A549 (cell line): Measurements from ENCODE around the gene GULP1. TPM values are rescaled to one million over a fixed set of nuclear protein-coding genes. Genes with fewer than 3 reads are reported as not detected.

ENCODE experiments used
- ATAC-seq, 2 experiments: fragments of 200-7000 bp in 1 of 2; fragments of >200 bp in 1 of 2; cut with Nextera tagmentation in 1 of 2; cut with Tn5 transposase in 1 of 2; 3 replicates each; pipeline versions ENCODE4 v1.8.0 to v1.9.1; 2018 to 2020; ENCODE audit warnings: mild to moderate bottlenecking in 1 of 2, moderate library complexity in 1 of 2
- CTCF ChIA-PET: fragments of 300-600 bp; sonication (Branson Sonifier 250); formaldehyde crosslinking; extraction: SDS; loops from one replicate; lab custom pipeline; 2021; ENCODE audit warnings: antibody characterized with exemption, inconsistent platforms; lab: Yijun Ruan, JAX
- POLR2A ChIA-PET: fragments of 350-600 bp; formaldehyde crosslinking; extraction: SDS; loops from one replicate; lab custom pipeline; 2021; ENCODE audit warnings: antibody characterized with exemption, inconsistent platforms; lab: Yijun Ruan, JAX
- DNase-seq, 2 experiments: peaks; one replicate each; pipeline versions ENCODE4 v3.0.0 to v3.0.0-alpha.2; 2011 to 2016; ENCODE audit warnings: low read depth in 1 of 2, low spot score in 1 of 2
- FAIRE-seq: peaks from 2 replicates; lab custom pipeline; 2011; peaks lifted over from hg19 to GRCh38; lab: Jason Lieb, UNC
- H3K27ac ChIP-seq, 2 experiments: fragments of >200 bp; sonication (Bioruptor Twin); formaldehyde crosslinking; 3 replicates each; pipeline ENCODE4 v1.5.1; 2016 to 2017
- H3K4me1 ChIP-seq: fragments of >200 bp; sonication (Bioruptor Twin); formaldehyde crosslinking; 3 replicates; pipeline ENCODE4 v1.6.1; 2016
- H3K4me2 ChIP-seq: fragments of >200 bp; sonication (Bioruptor Twin); formaldehyde crosslinking; 3 replicates; pipeline ENCODE4 v1.6.1; 2016
- H3K4me3 ChIP-seq: fragments of >200 bp; sonication (Bioruptor Twin); formaldehyde crosslinking; 3 replicates; pipeline ENCODE4 v1.5.1; 2016
- H3K9me3 ChIP-seq: fragments of >200 bp; sonication (Bioruptor Twin); formaldehyde crosslinking; 3 replicates; pipeline ENCODE4 v1.6.1; 2016
- BHLHE40 ChIP-seq: IDR thresholded peaks from 2 replicates; pipeline ENCODE4 v1.6.1; 2012; ENCODE audit warnings: low read depth, low read length, inconsistent platforms
- CBX2 ChIP-seq: fragments of 200-600 bp; sonication (generic); IDR thresholded peaks from 2 replicates; pipeline ENCODE4 v1.6.1; 2016; ENCODE audit warnings: low read depth, mild to moderate bottlenecking, borderline replicate concordance
- CBX8 ChIP-seq: fragments of 200-600 bp; sonication (generic); IDR thresholded peaks from 2 replicates; pipeline ENCODE4 v1.6.1; 2016
- CEBPB ChIP-seq, 2 experiments: fragments of >200 bp in 1 of 2; sonication (Bioruptor Twin) in 1 of 2; formaldehyde crosslinking in 1 of 2; IDR thresholded peaks; 2 replicates each; pipeline ENCODE4 v1.6.1; 2012 to 2016
- CHD4 ChIP-seq: fragments of 200-600 bp; sonication (generic); IDR thresholded peaks from 2 replicates; pipeline ENCODE4 v1.6.1; 2016; ENCODE audit warnings: antibody characterized with exemption, mild to moderate bottlenecking, borderline replicate concordance
- EHF ChIP-seq: fragments of 250-450 bp; sonication (Bioruptor Pico); IDR thresholded peaks from 2 replicates; pipeline ENCODE4 v1.5.0; 2020; ENCODE audit warnings: mild to moderate bottlenecking
- EHMT2 ChIP-seq: fragments of 200-600 bp; sonication (generic); IDR thresholded peaks from 2 replicates; pipeline ENCODE4 v1.6.1; 2016; ENCODE audit warnings: antibody characterized with exemption, low read depth, mild to moderate bottlenecking, moderate library complexity
- EP300 ChIP-seq, 2 experiments: fragments of >200 bp; sonication (Bioruptor Twin); formaldehyde crosslinking; IDR thresholded peaks; 2 replicates in 1 of 2; 3 replicates in 1 of 2; pipeline ENCODE4 v1.6.1; 2016 to 2017
- ESRRA ChIP-seq: fragments of 150-350 bp; IDR thresholded peaks from 2 replicates; pipeline ENCODE4 v1.6.1; 2014; ENCODE audit warnings: mild to moderate bottlenecking, low read length, borderline replicate concordance
- FOSB ChIP-seq: fragments of 250-450 bp; sonication (Bioruptor Pico); IDR thresholded peaks from 2 replicates; pipeline ENCODE4 v1.5.0; 2020; ENCODE audit warnings: mild to moderate bottlenecking, moderate library complexity
- FOSL2 ChIP-seq, 2 experiments: fragments of 450-650 bp in 1 of 2; fragments of >200 bp in 1 of 2; sonication (Bioruptor Twin) in 1 of 2; formaldehyde crosslinking; IDR thresholded peaks; 2 replicates each; pipeline versions ENCODE4 v1.5.0 to v1.6.1; 2016 to 2020; ENCODE audit warnings: mild to moderate bottlenecking in 1 of 2, moderate library complexity in 1 of 2
- FOXS1 ChIP-seq: fragments of 250-450 bp; sonication (Bioruptor Pico); IDR thresholded peaks from 2 replicates; pipeline ENCODE4 v1.5.0; 2020; ENCODE audit warnings: mild to moderate bottlenecking, moderate library complexity
- GATA3 ChIP-seq: IDR thresholded peaks from 2 replicates; pipeline ENCODE4 v1.6.1; 2012; ENCODE audit warnings: borderline replicate concordance
- JUN ChIP-seq, 2 experiments: fragments of >200 bp; sonication (Bioruptor Twin); formaldehyde crosslinking; IDR thresholded peaks; 2 replicates in 1 of 2; 3 replicates in 1 of 2; pipeline ENCODE4 v1.6.1; 2016 to 2017
- JUNB ChIP-seq: fragments of >200 bp; sonication (Bioruptor Twin); formaldehyde crosslinking; IDR thresholded peaks from 2 replicates; pipeline ENCODE4 v1.6.1; 2016
- MAFK ChIP-seq: fragments of 450-650 bp; IDR thresholded peaks from 2 replicates; pipeline ENCODE4 v1.6.1; 2014; ENCODE audit not compliant: partially characterized antibody
- MYC ChIP-seq: IDR thresholded peaks from 2 replicates; pipeline ENCODE4 v1.6.1; 2012; ENCODE audit warnings: mild to moderate bottlenecking, inconsistent platforms, low read length, improper control_type of control experiment, borderline replicate concordance
- NFE2L2 ChIP-seq: fragments of 150-350 bp; conservative IDR thresholded peaks from 2 replicates; pipeline ENCODE4 v1.6.1; 2014; ENCODE audit warnings: low read length
- RAD21 ChIP-seq, 2 experiments: fragments of >200 bp in 1 of 2; sonication (Bioruptor Twin) in 1 of 2; formaldehyde crosslinking in 1 of 2; IDR thresholded peaks in 1 of 2; conservative IDR thresholded peaks in 1 of 2; 2 replicates in 1 of 2; 3 replicates in 1 of 2; pipeline ENCODE4 v1.6.1; 2012 to 2018; ENCODE audit warnings: inconsistent platforms in 1 of 2
- RFX5 ChIP-seq: fragments of 450-650 bp; IDR thresholded peaks from 2 replicates; pipeline ENCODE4 v1.7.1; 2014; ENCODE audit warnings: antibody characterized with exemption, mild to moderate bottlenecking, moderate library complexity
- SREBF2 ChIP-seq: fragments of 450-650 bp; IDR thresholded peaks from 2 replicates; pipeline ENCODE4 v1.6.1; 2014; ENCODE audit warnings: mild to moderate bottlenecking, moderate library complexity
- TFCP2L1 ChIP-seq: fragments of 250-450 bp; sonication (Bioruptor Pico); IDR thresholded peaks from 2 replicates; pipeline ENCODE4 v1.5.0; 2021; ENCODE audit warnings: mild to moderate bottlenecking
- ZC3H11A ChIP-seq: fragments of 450-650 bp; IDR thresholded peaks from 2 replicates; pipeline ENCODE4 v1.6.1; 2014; ENCODE audit warnings: antibody characterized with exemption, mild to moderate bottlenecking
- ZNF302 ChIP-seq: fragments of 250-450 bp; sonication (Bioruptor Pico); IDR thresholded peaks from 2 replicates; pipeline ENCODE4 v1.9.0; 2021; ENCODE audit warnings: inconsistent platforms, mild to moderate bottlenecking, moderate library complexity
- ZSCAN20 ChIP-seq: fragments of 250-450 bp; sonication (Bioruptor Pico); IDR thresholded peaks from 2 replicates; pipeline ENCODE4 v1.8.0; 2022; ENCODE audit warnings: mild to moderate bottlenecking, moderate library complexity
- WGBS: methylation state at CpG from one replicate; pipeline ENCODE4 v1.1.6; 2017; ENCODE audit errors: missing lambda C conversion rate; 5-methylcytosine and 5-hydroxymethylcytosine counted together
- polyA plus RNA-seq, 4 experiments: library from polyadenylated mRNA; depleted of rRNA in 3 of 4; stranded (reverse); fragments of >200 nt; fragmentation: RNase III in 1 of 4; extraction: RNeasy Plus Mini Kit Qiagen cat#74134 plus additional on column Dnase treatment in 1 of 4; gene quantifications; 2 replicates in 3 of 4; 3 replicates in 1 of 4; pipeline ENCODE4 v1.2.3, GENCODE V29; 2011 to 2017
- TF ChIP-seq, protein P1 (sequence below): fragments of 250-450 bp; sonication (Bioruptor Pico); IDR thresholded peaks from 2 replicates; pipeline ENCODE4 v1.5.0; 2020; ENCODE audit warnings: low read depth, mild to moderate bottlenecking, moderate library complexity
- TF ChIP-seq, protein P2 (sequence below): fragments of >200 bp; sonication (Bioruptor Twin); formaldehyde crosslinking; IDR thresholded peaks from 2 replicates; pipeline ENCODE4 v1.6.1; 2016
- TF ChIP-seq, protein P3 (sequence below): fragments of >200 bp; sonication (Bioruptor Twin); formaldehyde crosslinking; IDR thresholded peaks from 3 replicates; pipeline ENCODE4 v1.6.1; 2016
- TF ChIP-seq, protein P4 (sequence below): IDR thresholded peaks from 2 replicates; pipeline ENCODE4 v1.6.1; 2012
- TF ChIP-seq, protein P5 (sequence below): fragments of 250-450 bp; sonication (Bioruptor Pico); IDR thresholded peaks from 2 replicates; pipeline ENCODE4 v1.5.0; 2021; ENCODE audit warnings: mild to moderate bottlenecking, moderate library complexity, borderline replicate concordance
- TF ChIP-seq, protein P6 (sequence below): fragments of 150-350 bp; IDR thresholded peaks from 2 replicates; pipeline ENCODE4 v1.6.1; 2014; ENCODE audit warnings: low read depth, mild to moderate bottlenecking, low read length

The GULP1 gene
- polyA plus RNA-seq, 2 of the 4 experiments (the other 2 are of a cell fraction) = 30.7 to 89.2 TPM

DNA sequence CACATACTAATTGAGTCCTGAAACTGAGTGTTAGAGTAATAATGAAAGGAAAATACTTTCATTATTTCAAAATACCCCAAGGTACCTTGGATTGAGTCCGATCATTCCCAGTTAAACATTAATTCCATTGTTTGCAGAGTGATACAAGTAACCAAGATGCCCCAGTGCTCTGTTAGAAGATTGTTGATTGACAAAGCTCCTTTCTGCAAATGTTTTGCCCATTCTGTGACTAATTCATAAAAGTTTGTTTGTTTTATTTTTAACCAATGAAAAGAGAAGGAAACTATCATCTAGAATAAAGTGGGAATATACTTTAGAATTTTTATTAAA lies 124.0 kb downstream of the GULP1 start:
- DNase-seq (peak; percentile 28 to 80), ATAC-seq (peak; percentile 90 to 95), FAIRE-seq (no peak)
- POLR2A ChIA-PET = interaction anchor here (1.0 kb wide), 1 partner anchor 123 kb away, joined by 4 read pairs; the partner anchor contains the start of gene GULP1
- Histone ChIP-seq H3K9me3 (0 out of 3 replicates have a peak, but pooled peaks cover 6% of the 10 kb centered on the region), H3K4me2 (peak overlapping the region; percentile 81), H3K4me1 (peaks cover 43% of the 10 kb centered on the region), H3K4me3 (peak overlapping the region; percentile 18; the same call in 2 of the 3 replicates), H3K27ac (peak overlapping the region; percentile 75 to 86)
- WGBS = 0% methylated on average over 1 of the region's 1 CpG
- TF ChIP-seq RAD21 (conservative IDR thresholded peaks at IDR 0.05 in 1 of 2, IDR thresholded peaks at IDR 0.05 in 1 of 2) (no peak), EHMT2 (no peak), ESRRA (no peak), CEBPB (IDR thresholded peaks at IDR 0.05) (peak; percentile 37 to 64; a peak in 3 of 4 replicates), ZC3H11A (no peak), MYC (no peak), EP300 (IDR thresholded peaks at IDR 0.05) (peak in 1 of 2 experiments; percentile 26; a peak in 1 of 5 replicates), FOSB (CRISPR knock-in tag) (no peak), NFE2L2 (no peak), ZNF302 (CRISPR knock-in tag) (no peak), CBX2 (no peak), JUN (IDR thresholded peaks at IDR 0.05) (peak in 1 of 2 experiments; percentile 57; a peak in 1 of 5 replicates), GATA3 (peak; percentile 77), MAFK (no peak), CBX8 (no peak), TFCP2L1 (CRISPR knock-in tag) (no peak), JUNB (peak; percentile 36; the same call in 1 of the 2 replicates), BHLHE40 (no peak), EHF (CRISPR knock-in tag) (no peak), RFX5 (no peak), CHD4 (no peak), FOSL2 (IDR thresholded peaks at IDR 0.05) (no peak), FOSL2 (CRISPR knock-in tag; IDR thresholded peaks at IDR 0.05) (peak; percentile 39; the same call in 1 of the 2 replicates), SREBF2 (no peak), ZSCAN20 (CRISPR knock-in tag) (no peak), FOXS1 (no peak)
- TF ChIP-seq, protein P1, sequence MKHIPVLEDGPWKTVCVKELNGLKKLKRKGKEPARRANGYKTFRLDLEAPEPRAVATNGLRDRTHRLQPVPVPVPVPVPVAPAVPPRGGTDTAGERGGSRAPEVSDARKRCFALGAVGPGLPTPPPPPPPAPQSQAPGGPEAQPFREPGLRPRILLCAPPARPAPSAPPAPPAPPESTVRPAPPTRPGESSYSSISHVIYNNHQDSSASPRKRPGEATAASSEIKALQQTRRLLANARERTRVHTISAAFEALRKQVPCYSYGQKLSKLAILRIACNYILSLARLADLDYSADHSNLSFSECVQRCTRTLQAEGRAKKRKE (CRISPR knock-in tag) = no peak
- TF ChIP-seq, protein P2, sequence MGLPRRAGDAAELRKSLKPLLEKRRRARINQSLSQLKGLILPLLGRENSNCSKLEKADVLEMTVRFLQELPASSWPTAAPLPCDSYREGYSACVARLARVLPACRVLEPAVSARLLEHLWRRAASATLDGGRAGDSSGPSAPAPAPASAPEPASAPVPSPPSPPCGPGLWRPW = no peak
- TF ChIP-seq, protein P3, sequence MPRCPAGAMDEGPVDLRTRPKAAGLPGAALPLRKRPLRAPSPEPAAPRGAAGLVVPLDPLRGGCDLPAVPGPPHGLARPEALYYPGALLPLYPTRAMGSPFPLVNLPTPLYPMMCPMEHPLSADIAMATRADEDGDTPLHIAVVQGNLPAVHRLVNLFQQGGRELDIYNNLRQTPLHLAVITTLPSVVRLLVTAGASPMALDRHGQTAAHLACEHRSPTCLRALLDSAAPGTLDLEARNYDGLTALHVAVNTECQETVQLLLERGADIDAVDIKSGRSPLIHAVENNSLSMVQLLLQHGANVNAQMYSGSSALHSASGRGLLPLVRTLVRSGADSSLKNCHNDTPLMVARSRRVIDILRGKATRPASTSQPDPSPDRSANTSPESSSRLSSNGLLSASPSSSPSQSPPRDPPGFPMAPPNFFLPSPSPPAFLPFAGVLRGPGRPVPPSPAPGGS = no peak
- TF ChIP-seq, protein P4, sequence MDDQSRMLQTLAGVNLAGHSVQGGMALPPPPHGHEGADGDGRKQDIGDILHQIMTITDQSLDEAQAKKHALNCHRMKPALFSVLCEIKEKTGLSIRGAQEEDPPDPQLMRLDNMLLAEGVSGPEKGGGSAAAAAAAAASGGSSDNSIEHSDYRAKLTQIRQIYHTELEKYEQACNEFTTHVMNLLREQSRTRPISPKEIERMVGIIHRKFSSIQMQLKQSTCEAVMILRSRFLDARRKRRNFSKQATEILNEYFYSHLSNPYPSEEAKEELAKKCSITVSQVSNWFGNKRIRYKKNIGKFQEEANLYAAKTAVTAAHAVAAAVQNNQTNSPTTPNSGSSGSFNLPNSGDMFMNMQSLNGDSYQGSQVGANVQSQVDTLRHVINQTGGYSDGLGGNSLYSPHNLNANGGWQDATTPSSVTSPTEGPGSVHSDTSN = no peak
- TF ChIP-seq, protein P5, sequence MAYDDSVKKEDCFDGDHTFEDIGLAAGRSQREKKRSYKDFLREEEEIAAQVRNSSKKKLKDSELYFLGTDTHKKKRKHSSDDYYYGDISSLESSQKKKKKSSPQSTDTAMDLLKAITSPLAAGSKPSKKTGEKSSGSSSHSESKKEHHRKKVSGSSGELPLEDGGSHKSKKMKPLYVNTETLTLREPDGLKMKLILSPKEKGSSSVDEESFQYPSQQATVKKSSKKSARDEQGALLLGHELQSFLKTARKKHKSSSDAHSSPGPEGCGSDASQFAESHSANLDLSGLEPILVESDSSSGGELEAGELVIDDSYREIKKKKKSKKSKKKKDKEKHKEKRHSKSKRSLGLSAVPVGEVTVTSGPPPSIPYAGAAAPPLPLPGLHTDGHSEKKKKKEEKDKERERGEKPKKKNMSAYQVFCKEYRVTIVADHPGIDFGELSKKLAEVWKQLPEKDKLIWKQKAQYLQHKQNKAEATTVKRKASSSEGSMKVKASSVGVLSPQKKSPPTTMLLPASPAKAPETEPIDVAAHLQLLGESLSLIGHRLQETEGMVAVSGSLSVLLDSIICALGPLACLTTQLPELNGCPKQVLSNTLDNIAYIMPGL (CRISPR knock-in tag) = no peak
- TF ChIP-seq, protein P6, sequence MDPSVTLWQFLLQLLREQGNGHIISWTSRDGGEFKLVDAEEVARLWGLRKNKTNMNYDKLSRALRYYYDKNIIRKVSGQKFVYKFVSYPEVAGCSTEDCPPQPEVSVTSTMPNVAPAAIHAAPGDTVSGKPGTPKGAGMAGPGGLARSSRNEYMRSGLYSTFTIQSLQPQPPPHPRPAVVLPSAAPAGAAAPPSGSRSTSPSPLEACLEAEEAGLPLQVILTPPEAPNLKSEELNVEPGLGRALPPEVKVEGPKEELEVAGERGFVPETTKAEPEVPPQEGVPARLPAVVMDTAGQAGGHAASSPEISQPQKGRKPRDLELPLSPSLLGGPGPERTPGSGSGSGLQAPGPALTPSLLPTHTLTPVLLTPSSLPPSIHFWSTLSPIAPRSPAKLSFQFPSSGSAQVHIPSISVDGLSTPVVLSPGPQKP = no peak
- CTCF ChIA-PET = interaction anchor here (1.0 kb wide), 1 partner anchor 125 kb away, joined by 3 read pairs; no protein-coding TSS in a partner anchor
